Measurements from ENCODE around the gene ADGRG6.
A peak's percentile ranks its signal among the peaks of the same experiment; 100 is the strongest.
"Not testable (repeated sequence)": the region's sequence is repeated elsewhere in the genome, so short reads cannot be mapped to it uniquely, and the experiment has no call there.

ADGRG6 gene

DNA sequence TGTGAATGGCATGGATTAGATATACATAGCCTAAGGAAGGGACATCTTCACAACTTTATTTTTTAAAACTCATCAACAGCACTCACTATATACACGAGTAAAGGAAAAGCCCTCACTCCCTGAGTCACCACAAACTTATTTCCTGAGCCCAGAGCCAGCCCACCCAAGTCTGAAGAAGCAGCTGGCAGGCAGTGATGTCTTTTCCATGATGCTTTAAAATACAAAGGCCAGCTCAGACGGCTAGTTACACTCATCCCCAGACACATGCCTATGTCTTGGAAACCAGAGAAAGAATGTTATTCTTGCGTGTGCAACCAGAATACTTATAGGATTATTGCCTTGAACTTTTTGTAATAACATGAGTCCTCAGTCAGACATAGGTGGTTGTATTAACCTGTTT is 114.4 kb downstream of the ADGRG6 start:
- DNase-seq = peak; percentile 96

DNA sequence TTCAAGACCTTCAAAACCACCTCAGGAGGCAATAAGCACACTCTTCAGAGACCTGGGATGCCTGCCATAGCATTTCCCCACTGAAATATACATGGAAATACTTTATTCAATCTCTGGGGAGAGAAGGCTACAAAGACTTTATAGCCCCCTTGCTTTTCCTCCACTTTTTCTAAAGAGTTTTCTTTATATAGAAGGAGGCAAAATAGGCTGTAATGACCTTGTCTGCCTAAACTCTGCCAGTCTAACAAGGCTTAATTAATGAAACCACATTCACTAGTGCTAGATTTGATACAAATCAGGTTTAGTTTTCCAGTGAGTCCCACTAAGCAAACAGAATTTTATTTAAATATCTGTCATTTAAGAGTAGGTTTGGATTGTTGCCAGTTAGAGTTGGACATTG is 114.9 kb downstream of the ADGRG6 start:
- no peak for DNase-seq

DNA sequence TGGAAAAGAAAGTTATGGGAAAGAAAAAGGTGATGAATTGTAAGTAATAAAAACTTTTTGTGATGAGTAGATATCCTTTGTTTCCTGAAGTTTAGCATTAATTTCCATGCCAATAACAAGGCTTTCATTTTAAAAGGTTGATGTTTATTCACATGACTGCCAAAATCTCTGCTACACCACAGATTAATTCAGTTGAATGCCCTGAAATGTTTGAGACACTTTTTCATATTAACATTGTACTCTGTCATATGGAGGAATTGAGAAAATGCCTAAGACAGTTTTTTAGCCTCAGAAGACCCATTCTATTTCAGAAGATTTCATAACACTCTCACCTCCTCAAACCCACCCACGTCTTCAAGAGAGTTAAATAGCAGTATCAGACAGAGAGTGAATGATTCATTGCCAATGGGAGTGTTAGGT is 115.5 kb downstream of the ADGRG6 start:
- DNase-seq = no peak

DNA sequence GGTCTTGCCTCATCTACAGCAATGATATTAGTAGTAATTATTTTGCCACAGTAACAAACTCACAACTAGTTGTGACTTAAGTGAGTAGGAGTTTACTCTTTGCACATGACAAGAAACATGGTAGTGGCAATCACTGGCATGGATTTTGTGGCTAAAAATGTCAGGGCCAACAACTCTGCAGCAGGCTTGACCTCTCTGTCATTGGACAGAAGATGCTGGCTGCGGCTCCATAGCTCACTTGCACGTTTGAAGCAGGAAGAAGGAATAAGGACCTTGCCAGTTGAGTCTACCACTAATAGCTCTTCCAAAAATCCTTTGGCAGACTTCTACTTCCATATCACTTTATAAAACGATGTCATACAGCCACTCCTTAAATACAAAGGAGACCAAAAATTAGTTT is 117.3 kb downstream of the ADGRG6 start:
- no peak for DNase-seq

DNA sequence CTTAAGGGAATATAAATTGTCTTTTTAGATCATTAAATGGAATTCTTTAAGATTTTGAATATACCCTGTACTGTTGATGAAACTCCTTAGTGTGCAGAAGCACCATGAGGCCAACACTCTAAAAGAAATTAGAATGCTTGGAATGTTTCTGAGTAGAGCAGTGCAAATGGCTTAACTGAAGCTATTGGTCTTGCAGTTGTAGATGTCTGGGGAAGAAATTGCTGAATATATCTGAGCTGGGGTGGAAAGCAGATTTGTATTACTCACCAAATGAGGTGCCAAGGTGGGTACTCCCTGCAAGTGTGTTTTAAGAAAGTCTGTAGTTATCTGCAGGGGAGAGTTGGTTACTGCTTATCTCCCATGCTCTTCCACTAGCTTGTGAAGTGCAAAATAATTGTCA is 119.0 kb downstream of the ADGRG6 start:
- DNase-seq = no peak

DNA sequence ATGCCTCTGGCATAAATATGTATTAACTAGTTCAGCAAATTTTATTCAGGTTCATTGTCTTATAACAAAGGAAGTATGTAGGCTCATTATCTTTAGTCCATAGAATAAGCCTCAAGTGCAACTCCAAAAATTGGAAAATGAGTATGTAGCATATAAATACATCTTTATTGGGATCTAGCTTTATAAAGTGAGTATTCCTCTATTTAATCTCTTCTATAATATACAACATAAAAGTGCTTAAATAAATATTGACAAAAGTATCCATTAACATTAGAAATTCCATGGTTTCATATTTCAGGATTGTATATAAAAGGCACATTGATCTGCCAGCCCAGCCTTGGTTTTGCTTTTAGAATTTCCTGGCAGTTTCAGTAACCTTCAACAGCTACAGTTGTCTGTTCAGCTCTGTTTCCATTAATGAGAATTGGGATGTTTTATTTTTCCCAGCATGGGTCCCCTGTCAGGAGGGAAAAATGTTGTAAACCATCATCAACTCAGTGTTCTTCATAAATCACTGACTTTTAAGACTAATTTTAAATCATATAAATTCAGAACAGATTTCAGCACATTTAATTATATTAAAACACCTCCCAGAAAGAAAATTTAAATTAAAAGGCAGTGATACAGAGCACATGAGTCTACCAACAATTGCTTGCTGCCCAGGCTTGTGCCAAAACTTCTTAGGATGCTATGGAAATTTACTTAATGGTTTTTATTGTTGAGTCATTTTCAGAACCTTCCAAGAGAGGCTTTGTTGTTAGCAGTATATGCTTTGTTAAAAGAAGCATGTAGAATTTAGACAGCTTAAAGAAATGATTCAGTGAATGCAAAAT is 119.7 kb downstream of the ADGRG6 start:
- no peak for DNase-seq

DNA sequence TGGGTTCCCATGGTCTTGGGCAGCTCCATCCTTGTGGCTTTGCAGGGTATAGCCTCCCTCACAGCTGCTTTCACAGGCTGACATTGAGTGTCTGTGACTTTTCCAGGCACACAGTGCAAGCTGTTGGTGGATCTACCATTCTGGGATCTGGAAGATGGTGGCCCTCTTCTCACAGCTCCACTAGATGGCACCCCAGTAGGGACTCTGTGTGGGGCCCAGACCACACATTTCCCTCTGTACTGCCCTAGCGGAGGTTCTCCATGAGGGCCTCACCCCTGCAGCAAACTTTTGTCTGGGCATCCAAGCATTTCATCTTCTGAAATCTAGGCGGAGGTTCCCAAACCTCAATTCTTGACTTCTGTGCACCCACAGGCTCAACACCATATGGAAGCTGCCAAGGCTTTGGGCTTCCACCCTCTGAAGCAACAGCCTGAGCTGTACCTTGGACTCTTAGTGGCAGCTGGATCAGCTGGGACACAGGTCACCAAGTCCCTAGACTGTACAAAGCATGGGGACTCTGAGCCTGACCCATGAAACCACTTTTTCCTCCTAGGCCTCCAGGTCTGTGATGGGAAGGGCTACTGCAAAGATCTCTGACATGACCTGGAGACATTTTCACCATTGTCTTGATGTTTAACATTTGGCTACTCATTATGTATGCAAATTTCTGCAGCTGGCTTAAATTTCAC is 124.8 kb downstream of the ADGRG6 start:
- DNase-seq = not testable (repeated sequence)

DNA sequence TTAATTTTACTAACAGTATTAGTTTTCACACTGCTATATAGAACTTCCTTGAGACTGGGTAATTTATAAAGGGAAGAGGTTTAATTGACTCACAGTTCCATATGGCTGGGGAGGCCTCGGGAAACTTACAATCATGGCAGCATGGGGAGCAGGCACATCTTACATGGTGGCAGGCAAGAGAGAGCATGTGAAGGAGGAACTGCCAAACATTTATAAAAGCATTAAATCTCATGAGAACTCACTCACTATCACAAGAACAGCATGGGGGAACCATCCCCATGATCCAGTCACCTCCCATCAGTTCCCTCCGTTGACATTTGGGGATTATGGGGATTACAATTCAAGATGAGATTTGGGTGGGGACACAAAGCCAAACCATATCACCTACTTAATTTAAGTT is 126.7 kb downstream of the ADGRG6 start:
- not testable (repeated sequence) for DNase-seq

DNA sequence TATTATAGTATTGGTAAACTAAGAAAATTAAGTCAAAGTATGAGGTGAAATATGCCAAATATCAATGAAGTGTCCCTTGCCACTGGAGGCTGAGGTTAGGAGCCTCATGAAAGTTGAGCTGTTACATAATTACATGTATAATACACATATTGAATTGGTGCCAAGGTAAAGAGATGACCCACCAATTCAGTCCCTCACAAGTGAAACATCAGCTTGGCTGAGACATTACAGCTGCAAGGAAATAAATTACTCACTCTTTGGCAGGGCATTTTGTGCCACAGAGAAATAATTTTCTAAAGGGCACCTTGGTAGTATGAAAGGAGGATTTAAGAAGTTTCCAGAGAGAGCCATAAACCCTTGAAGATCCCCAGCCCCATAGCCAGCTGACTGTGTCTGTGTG is 127.4 kb downstream of the ADGRG6 start:
- no peak for DNase-seq

DNA sequence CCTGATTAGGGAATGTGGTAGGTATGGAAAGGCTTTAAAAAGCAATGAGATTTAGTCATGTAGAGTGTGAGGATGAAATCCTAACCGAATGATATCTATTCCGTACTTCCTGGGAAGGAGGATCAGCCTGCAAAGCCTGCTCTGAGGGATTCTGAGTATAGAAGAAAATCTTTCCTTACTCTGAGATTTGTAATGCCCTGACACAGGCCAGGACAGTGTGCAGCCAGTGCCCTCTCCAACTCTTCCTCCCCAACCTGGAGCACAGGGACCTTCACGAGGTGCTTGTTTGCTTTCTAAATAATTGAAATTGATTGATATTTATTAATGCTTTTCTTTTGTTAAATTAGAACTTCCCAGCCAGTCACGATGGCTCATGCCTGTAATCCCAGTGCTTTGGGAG is 131.6 kb downstream of the ADGRG6 start:
- no peak for DNase-seq

DNA sequence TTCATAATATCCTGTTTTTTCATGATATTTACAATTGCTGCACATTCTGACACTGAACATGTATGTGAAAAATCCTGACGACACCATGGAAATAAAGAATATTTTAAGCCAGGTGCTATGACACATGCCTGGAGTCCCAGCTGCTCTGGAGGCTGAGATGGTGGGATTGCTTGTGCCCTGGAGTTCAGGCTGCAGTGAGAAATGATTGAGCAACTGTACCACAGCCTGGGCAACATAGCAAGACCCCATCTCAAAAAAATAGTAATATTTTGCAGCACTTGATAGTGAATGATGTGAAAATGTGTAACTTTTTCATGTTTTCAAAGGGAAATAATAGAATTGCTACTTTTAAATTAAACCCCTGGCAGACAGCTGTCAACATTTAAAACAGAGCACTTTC is 137.1 kb downstream of the ADGRG6 start:
- no peak for DNase-seq

DNA sequence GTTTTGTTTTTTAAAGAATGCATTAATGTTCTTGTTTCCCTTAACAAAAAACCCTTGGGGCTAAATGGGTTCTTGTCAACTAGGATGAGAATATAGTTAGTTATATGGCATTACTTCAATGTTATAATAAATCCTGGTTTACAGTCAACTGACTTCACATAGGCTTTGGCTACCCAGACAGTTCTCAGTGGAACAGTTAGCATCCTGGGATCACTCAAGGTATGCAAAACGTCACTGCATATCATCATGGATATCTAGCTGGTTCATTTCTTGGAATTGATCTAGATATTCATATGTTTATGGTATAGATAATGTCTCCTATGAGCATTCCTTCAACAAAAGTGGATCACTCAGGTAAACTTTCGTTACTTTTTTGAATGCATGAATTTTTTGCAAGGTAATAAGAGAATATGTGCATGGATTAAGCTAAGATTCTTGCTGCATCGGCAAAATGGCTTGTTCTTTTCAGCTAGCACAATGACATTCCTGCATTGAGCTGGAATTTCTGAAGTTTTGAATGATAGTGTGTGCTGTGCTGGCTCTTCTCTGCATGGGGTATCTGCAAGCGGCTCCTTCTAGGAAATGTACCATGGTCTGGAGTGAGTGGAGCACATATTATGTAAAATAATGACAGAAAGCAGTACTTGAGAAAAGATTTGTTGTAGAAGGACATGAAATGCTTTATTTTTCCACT is 138.9 kb downstream of the ADGRG6 start:
- no peak for DNase-seq

DNA sequence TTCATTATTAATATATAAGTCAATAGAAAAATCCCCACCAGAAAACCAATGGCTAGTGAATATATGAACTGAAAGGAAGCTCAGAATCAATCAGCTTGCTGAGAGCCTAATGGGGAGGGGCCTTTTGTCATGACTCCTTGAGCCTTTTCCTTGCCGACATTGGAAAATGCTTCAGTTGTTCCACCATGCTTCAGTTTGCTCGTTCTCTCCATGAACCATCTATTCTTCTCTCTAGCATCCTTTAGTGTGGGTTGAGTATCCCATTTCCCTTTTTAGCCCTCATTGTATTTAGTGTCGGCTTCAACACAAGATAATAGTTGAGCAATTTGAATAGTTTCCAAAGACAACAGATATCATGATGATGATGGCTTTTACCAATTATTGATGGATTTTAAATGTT is 139.9 kb downstream of the ADGRG6 start:
- no peak for DNase-seq

DNA sequence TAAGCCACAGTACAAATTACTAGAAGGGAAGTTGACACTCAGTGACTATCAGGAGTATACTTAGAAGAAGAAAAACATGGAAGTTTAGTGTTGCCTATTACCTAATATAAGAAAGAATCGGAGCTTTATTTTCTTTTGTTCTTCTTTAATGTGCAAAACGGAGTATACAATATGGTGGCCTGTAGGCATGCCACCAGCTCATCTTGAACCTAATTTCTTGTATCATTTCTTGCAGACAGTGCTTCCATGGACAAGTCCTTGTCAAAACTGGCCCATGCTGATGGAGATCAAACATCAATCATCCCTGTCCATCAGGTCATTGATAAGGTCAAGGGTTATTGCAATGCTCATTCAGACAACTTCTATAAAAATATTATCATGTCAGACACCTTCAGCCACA is 141.3 kb downstream of the ADGRG6 start:
- no peak for DNase-seq

DNA sequence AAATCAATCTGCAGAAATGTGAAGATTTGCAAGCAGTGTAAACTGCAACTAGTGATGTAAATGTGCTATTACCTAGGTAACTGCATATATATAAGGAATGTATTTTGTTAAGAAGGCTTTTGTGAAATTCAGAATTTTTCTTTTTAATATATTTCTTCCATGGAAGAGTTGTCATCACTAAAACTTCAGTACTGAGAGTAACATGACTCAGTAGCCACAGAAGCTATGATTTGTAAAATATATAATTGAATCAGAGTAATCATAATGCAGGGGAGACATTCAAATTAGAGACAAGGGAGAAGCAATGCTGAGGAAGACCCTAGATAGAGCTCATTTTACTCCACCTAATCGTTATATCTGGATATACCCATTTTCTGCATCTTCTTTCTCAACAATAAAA is 141.7 kb downstream of the ADGRG6 start:
- no peak for DNase-seq

DNA sequence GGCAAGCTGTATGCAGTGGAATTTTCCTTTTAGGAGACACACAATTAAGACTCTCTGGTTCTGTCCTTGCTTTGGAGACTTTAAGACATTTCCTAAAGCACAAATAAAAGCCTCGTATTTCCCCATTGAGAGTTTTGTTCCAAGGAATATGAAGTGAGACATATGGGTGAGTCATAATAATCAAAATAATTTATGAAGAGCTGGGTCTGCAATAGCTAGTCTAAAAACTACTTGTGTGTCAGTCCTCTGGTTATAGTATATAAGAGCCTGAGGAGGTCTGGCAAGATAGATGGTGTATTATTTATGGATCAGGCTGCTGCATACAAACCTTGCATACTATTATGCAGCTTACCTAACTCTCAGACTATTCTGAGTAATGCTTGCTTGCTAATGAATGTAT is 142.6 kb downstream of the ADGRG6 start:
- DNase-seq = peak; percentile 23

DNA sequence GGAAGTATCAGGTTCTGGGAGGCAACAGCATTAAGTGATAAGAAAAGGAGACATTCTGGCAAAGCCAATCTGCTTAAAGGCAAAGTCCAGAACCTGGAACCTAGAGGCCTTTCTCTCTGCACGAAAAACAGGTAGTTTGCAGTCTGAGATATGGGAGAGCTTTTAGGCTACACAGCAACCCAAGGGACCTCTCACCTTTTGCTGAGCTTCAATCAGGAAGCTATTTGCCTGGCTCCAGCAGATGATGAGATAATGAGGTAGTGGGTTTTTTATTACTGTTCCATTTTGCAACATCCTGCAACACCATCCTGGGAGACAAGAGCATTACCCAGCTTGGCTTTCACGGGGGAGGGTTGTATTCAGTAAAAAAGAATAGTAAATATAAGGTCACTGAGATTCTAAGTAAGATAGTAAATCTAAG is 143.1 kb downstream of the ADGRG6 start:
- DNase-seq = peak; percentile 20

DNA sequence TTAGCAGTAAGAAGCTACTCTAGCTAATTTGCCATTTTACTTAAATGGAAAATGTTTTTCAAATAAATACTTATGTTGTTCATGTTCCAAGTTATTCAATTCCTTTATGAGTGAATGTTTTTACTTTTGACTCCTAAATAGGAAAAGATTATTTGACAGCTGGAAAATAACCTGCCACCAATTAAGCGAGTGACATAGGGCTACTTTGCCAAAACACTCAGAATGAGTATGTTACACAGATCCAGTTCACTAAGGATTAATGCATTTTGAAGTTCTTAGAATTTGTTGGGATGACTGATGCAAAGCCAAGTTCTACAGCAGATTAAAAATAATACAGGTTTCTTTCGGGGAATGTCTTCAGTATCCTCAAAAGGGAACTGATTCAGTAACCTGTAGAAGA is 144.4 kb downstream of the ADGRG6 start:
- DNase-seq = no peak

DNA sequence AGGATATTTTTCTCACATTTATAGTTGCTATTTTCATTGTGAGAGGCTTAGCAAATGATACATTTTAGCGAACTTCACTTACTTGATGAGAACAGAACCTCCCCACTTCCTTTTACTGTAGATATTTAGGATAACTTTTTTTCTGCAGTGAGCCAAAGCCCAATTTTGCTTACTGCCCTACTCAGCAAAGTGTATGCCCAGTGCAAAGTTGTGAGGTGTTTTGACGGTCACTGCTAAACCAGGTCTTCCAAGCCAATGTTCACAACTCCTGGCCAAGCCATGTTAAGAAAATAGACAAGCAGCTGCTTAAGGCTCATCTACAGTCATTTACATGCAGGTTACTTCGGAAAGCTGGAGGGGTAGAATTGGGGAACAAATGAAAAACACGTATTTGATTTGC is 144.8 kb downstream of the ADGRG6 start:
- no peak for DNase-seq

DNA sequence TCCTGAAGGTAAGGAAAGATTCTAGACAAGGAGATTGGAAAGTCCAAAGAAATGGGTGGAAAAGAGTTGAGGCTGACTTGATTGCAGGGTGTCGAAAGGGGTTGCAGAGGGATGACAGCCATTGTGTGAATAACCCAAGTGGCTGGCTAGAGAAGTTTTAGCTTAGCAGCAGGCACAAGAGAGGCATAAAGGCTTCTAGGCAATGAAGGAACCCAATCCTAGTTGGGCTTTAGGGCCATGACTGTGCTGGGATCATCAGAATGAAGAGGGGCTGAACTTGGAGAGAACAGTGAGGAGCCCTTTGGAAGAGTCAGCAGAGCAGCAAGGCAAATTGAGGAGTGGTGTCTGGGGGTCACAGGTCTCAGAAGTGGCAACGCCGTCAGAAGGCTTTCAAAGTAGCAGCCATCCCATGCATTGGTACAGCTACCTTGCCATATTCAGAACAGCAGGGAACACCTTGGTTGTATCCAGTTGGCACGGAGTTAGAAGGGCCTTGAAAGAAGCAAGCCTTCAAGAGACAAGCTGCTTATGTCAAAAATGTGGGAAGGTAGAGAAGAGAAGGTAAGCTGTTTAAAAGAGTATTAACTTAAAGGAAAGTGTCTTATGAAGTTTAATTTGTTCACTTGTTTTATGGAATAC is 146.4 kb downstream of the ADGRG6 start:
- no peak for DNase-seq

DNA sequence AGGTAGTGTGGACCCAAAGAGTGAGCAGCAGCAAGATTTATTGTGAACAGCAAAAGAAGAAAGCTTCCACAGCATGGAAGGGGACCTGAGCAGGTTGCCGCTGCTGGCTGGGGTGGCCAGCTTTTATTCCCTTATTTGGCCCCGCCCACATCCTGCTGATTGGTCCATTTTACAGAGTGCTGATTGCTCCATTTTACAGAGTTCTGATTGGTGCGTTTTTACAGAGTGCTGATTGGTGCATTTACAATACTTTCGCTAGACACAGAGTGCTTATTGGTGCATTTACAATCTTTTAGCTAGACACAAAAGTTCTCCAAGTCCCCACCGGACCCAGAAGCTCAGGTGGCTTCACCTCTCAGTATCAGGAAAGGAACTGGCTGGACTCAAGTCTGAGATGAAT is 149.0 kb downstream of the ADGRG6 start:
- DNase-seq = not testable (repeated sequence)

DNA sequence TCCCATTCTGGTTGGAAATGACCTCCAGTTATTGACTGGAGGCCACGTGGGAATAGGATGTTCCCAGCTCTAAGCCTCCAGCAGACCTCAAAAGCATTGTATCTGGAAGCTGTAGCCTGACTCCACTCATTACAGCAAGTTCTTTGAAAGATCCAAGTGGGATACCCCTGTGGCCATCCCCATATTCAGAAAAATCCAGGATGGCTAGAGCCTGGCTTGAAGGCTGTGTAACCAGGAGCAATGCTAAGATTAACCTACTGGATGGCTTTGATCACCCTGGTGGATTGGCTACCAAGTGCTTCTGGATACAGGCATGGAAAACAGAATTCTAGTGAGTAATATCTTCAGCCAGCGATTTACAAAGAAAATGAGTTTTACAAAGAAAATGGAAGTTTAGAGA is 151.2 kb downstream of the ADGRG6 start:
- no peak for DNase-seq

DNA sequence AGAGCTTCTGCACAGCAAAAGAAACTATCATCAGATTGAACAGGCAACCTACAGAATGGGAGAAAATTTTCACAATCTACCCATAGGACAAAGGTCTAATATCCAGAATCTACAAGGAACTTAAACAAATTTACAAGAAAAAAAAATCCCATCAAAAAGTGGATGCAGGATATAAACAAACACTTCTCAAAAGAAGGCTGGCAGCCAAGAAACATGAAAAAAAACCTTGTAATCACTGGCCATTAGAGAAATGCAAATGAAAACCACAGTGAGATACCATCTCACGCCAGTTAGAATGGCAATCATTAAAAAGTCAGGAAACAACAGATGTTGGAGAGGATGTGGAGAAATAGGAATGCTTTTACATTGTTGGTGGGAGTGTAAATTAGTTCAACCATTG is 152.4 kb downstream of the ADGRG6 start:
- not testable (repeated sequence) for DNase-seq
